Activated CD8-positive, alpha-beta T cell treated with anti-CD3 and anti-CD28 coated beads for 36 hours (primary cell): ENCODE results near the gene CRACR2B. TPM values are rescaled to one million over a fixed set of nuclear protein-coding genes. Genes with fewer than 3 reads are reported as not detected.

Experiments
- ATAC-seq: fragments of 200-7000 bp; cut with Tn5 transposase; one replicate; pipeline ENCODE4 v1.10.0; 2021; ENCODE audit warnings: mild to moderate bottlenecking, moderate library complexity
- CTCF ChIA-PET: fragments of 350-600 bp; sonication (Branson Sonifier 250); formaldehyde crosslinking; loops from one replicate; lab custom pipeline; 2021; ENCODE audit warnings: antibody characterized with exemption; lab: Charles Lee
- POLR2A ChIA-PET: fragments of 350-600 bp; sonication (Branson Sonifier 250); formaldehyde crosslinking; loops from one replicate; lab custom pipeline; 2021; ENCODE audit warnings: antibody characterized with exemption; lab: Charles Lee
- DNase-seq: peaks from one replicate; pipeline ENCODE4 v3.0.0-alpha.2; 2020
- H3K27ac Mint-ChIP-seq: one replicate; pipeline ENCODE4 v1.8.0; 2021; ENCODE audit warnings: mild to moderate bottlenecking, mixed read lengths
- H3K27me3 Mint-ChIP-seq: one replicate; pipeline ENCODE4 v1.8.0; 2021; ENCODE audit warnings: mixed read lengths
- H3K36me3 Mint-ChIP-seq: one replicate; pipeline ENCODE4 v1.8.0; 2021; ENCODE audit warnings: low read depth, mixed read lengths
- H3K4me1 Mint-ChIP-seq: one replicate; pipeline ENCODE4 v1.8.0; 2021; ENCODE audit warnings: low read depth, mixed read lengths
- H3K4me3 Mint-ChIP-seq: one replicate; pipeline ENCODE4 v1.8.0; 2021; ENCODE audit warnings: mild to moderate bottlenecking, moderate library complexity, mixed read lengths
- H3K9me3 Mint-ChIP-seq: one replicate; pipeline ENCODE4 v1.8.0; 2021; ENCODE audit warnings: mixed read lengths
- CTCF ChIP-seq: fragments of 200-600 bp; IDR thresholded peaks from one replicate; pipeline ENCODE4 v1.8.0; 2022; ENCODE audit warnings: antibody characterized with exemption, mild to moderate bottlenecking
- intact Hi-C: fragments of 100-400 bp; cut with micrococcal nuclease; formaldehyde crosslinking; loops from one replicate; pipeline ENCODE4 v1.10.0; 2022
- total RNA-seq, 2 experiments: library from RNA; stranded (reverse); gene quantifications; one replicate each; pipeline ENCODE4 v1.2.3, GENCODE V29; 2021

The CRACR2B gene
- total RNA-seq, 2 experiments from 2014 or later, result 2.1 to 2.4 TPM

GRCh38 chr11:836274-836673 lies 8.6 kb downstream of the CRACR2B start:
- CTCF ChIA-PET, result no interaction called here
- ATAC-seq (no peak), DNase-seq (no peak)
- Mint-ChIP-seq H3K4me1 (peaks cover 30% of the 10 kb centered on the region), H3K27ac (no peak overlapping the region), H3K36me3 (peaks cover 19% of the 10 kb centered on the region), H3K27me3 (peaks cover 9% of the 10 kb centered on the region), H3K4me3 (no peak overlapping the region), H3K9me3 (no peaks in the 10 kb centered on the region)
- TF ChIP-seq CTCF, result no peak
- POLR2A ChIA-PET, result interaction anchor here (0.8 to 21.1 kb wide), 2 partner anchors 12 to 20 kb away, joined by 3 to 273 read pairs; partner anchors contain the start of genes PNPLA2 and RPLP2
- intact Hi-C loops, result no loop called here

GRCh38 chr11:836700-837099 lies 9.0 kb downstream of the CRACR2B start:
- Mint-ChIP-seq H3K27ac (no peak overlapping the region), H3K9me3 (no peaks in the 10 kb centered on the region), H3K4me1 (peaks cover 29% of the 10 kb centered on the region), H3K27me3 (peaks cover 5% of the 10 kb centered on the region), H3K4me3 (no peak overlapping the region), H3K36me3 (peaks cover 19% of the 10 kb centered on the region)
- CTCF ChIA-PET, result interaction anchor here (1.9 kb wide), 1 partner anchor 11 kb away, joined by 7 read pairs; no protein-coding TSS in a partner anchor
- TF ChIP-seq CTCF, result no peak
- intact Hi-C loops, result no loop called here
- POLR2A ChIA-PET, result interaction anchor here (0.8 to 21.1 kb wide), 2 partner anchors 12 to 21 kb away, joined by 3 to 273 read pairs; partner anchors contain the start of genes PNPLA2 and RPLP2
- ATAC-seq (no peak), DNase-seq (no peak)

GRCh38 chr11:837189-837989 lies 9.7 kb downstream of the CRACR2B start:
- no peak for ATAC-seq
- Mint-ChIP-seq H3K27me3 (peaks cover 3% of the 10 kb centered on the region), H3K4me1 (peaks cover 28% of the 10 kb centered on the region), H3K4me3 (no peak overlapping the region), H3K9me3 (no peaks in the 10 kb centered on the region), H3K36me3 (peaks cover 19% of the 10 kb centered on the region), H3K27ac (no peak overlapping the region)
- TF ChIP-seq CTCF, result no peak
- ChIA-PET CTCF (interaction anchor here (1.9 kb wide), 1 partner anchor 10 kb away, joined by 7 read pairs; no protein-coding TSS in a partner anchor), POLR2A (interaction anchor here (8.2 to 21.1 kb wide), 2 partner anchors 9 to 22 kb away, joined by 81 to 273 read pairs; partner anchors contain the start of genes CD151, CRACR2B, PNPLA2 and RPLP2)
- DNase-seq, result no peak
- intact Hi-C loops, result no loop called here

- intact Hi-C loops, result no loop called here
- no peak overlapping the region for H3K27ac Mint-ChIP-seq
- H3K4me1 Mint-ChIP-seq, result peaks cover 28% of the 10 kb centered on the region
- no peak for DNase-seq
- H3K36me3 Mint-ChIP-seq, result peaks cover 19% of the 10 kb centered on the region
- ChIA-PET CTCF (interaction anchor here (1.9 kb wide), 1 partner anchor 10 kb away, joined by 7 read pairs; no protein-coding TSS in a partner anchor), POLR2A (interaction anchor here (8.2 to 21.1 kb wide), 2 partner anchors 9 to 22 kb away, joined by 81 to 273 read pairs; partner anchors contain the start of genes CD151, CRACR2B, PNPLA2 and RPLP2)
- peaks cover 3% of the 10 kb centered on the region for H3K27me3 Mint-ChIP-seq
- no peak for ATAC-seq
- H3K4me3 Mint-ChIP-seq, result no peak overlapping the region
- no peaks in the 10 kb centered on the region for H3K9me3 Mint-ChIP-seq
- no peak for TF ChIP-seq CTCF
Observed at GRCh38 chr11:837990-838307, 10.2 kb downstream of the CRACR2B start.
